CD4-positive, alpha-beta T cell (primary cell): ENCODE measurements around the gene MYOF. TPM values are rescaled to one million over a fixed set of nuclear protein-coding genes. Genes with fewer than 3 reads are reported as not detected.

Source experiments
- ATAC-seq: fragments of 200-7000 bp; cut with Tn5 transposase; one replicate; pipeline ENCODE4 v1.10.0; 2022; ENCODE audit warnings: mild to moderate bottlenecking; ENCODE audit not compliant: poor library complexity
- CTCF ChIA-PET: fragments of 350-600 bp; sonication (Branson Sonifier 250); formaldehyde crosslinking; loops from one replicate; lab custom pipeline; 2021; ENCODE audit warnings: antibody characterized with exemption, inconsistent platforms; lab: Charles Lee
- POLR2A ChIA-PET: fragments of 350-600 bp; sonication (Branson Sonifier 250); formaldehyde crosslinking; loops from one replicate; lab custom pipeline; 2021; ENCODE audit warnings: antibody characterized with exemption, inconsistent platforms; lab: Charles Lee
- DNase-seq, 14 experiments: peaks; one replicate each; pipeline ENCODE4 v3.0.0-alpha.2; 2013 to 2020; ENCODE audit warnings: mixed read lengths in 2 of 14
- H3K27ac ChIP-seq, 2 donors: one replicate each; pipeline versions ENCODE4 v1.5.1 to v1.7.0; 2013; ENCODE audit warnings: low read length in 2 of 2, low read depth in 1 of 2, mild to moderate bottlenecking in 1 of 2
- H3K27me3 ChIP-seq, 2 experiments: 1 replicate in 1 of 2; 2 replicates in 1 of 2; pipeline versions ENCODE4 v1.6.1 to v1.7.0; 2013; ENCODE audit warnings: low read length in 2 of 2, control low read depth in 1 of 2, mild to moderate bottlenecking in 1 of 2, moderate library complexity in 1 of 2; ENCODE audit not compliant: insufficient read depth in 2 of 2, control insufficient read depth in 1 of 2
- H3K36me3 ChIP-seq: one replicate; pipeline ENCODE4 v1.6.1; 2013; ENCODE audit warnings: low read length, control low read depth; ENCODE audit not compliant: insufficient read depth
- H3K4me1 ChIP-seq: one replicate; pipeline ENCODE4 v1.6.1; 2013; ENCODE audit warnings: low read length, control low read depth; ENCODE audit not compliant: insufficient read depth
- H3K4me3 ChIP-seq: one replicate; pipeline ENCODE4 v1.5.1; 2013; ENCODE audit warnings: mild to moderate bottlenecking, low read length, moderate library complexity
- H3K9me3 ChIP-seq, 2 experiments: 1 replicate in 1 of 2; 2 replicates in 1 of 2; pipeline versions ENCODE4 v1.6.1 to v1.7.0; 2013; ENCODE audit warnings: low read length in 2 of 2, mild to moderate bottlenecking in 2 of 2, control low read depth in 1 of 2, moderate library complexity in 1 of 2; ENCODE audit not compliant: control insufficient read depth in 1 of 2, insufficient read depth in 1 of 2
- H3K27ac Mint-ChIP-seq: one replicate; pipeline ENCODE4 v1.8.0; 2020; ENCODE audit warnings: mixed read lengths
- H3K27me3 Mint-ChIP-seq: one replicate; pipeline ENCODE4 v1.8.0; 2021; ENCODE audit warnings: mixed read lengths
- H3K36me3 Mint-ChIP-seq: one replicate; pipeline ENCODE4 v1.8.0; 2021; ENCODE audit warnings: low read depth, mixed read lengths
- H3K4me1 Mint-ChIP-seq: one replicate; pipeline ENCODE4 v1.8.0; 2021; ENCODE audit warnings: low read depth, mixed read lengths
- H3K4me3 Mint-ChIP-seq: one replicate; pipeline ENCODE4 v1.8.0; 2020; ENCODE audit warnings: mild to moderate bottlenecking, mixed read lengths
- H3K9me3 Mint-ChIP-seq: one replicate; pipeline ENCODE4 v1.8.0; 2020; ENCODE audit warnings: mixed read lengths
- intact Hi-C, 2 experiments: fragments of 100-400 bp; cut with DNase I in 1 of 2; cut with micrococcal nuclease in 1 of 2; formaldehyde crosslinking; loops; one replicate each; pipeline versions ENCODE4 v1.15.1 to v1.9.0; 2023 to 2025; cut with DNase I, micrococcal nuclease
- total RNA-seq, 174 experiments: library from RNA in 2 of 174; stranded (reverse) in 2 of 174; gene quantifications; one replicate each; pipeline ENCODE4 v1.2.3 and lab custom pipeline; 2021 to 2026
- TF ChIP-seq, protein P1 (sequence below): fragments of 200-600 bp; IDR thresholded peaks from one replicate; pipeline ENCODE4 v1.8.0; 2022; ENCODE audit warnings: antibody characterized with exemption, mild to moderate bottlenecking

Gene MYOF
- total RNA-seq, 2 experiments from 2014 or later: 0.14 to 0.27 TPM

- Mint-ChIP-seq H3K27me3 (peaks cover 8% of the 10 kb centered on the region), H3K4me1 (peaks cover 4% of the 10 kb centered on the region), H3K36me3 (no peaks in the 10 kb centered on the region), H3K4me3 (no peak overlapping the region), H3K9me3 (no peaks in the 10 kb centered on the region), H3K27ac (no peak overlapping the region)
- intact Hi-C loops: no loop called here
- peaks cover 4% of the 10 kb centered on the region for H3K4me1 ChIP-seq
- H3K27me3 ChIP-seq: no peaks in the 10 kb centered on the region
- H3K36me3 ChIP-seq: no peaks in the 10 kb centered on the region
- H3K27ac ChIP-seq: no peak overlapping the region
- TF ChIP-seq, protein P1, sequence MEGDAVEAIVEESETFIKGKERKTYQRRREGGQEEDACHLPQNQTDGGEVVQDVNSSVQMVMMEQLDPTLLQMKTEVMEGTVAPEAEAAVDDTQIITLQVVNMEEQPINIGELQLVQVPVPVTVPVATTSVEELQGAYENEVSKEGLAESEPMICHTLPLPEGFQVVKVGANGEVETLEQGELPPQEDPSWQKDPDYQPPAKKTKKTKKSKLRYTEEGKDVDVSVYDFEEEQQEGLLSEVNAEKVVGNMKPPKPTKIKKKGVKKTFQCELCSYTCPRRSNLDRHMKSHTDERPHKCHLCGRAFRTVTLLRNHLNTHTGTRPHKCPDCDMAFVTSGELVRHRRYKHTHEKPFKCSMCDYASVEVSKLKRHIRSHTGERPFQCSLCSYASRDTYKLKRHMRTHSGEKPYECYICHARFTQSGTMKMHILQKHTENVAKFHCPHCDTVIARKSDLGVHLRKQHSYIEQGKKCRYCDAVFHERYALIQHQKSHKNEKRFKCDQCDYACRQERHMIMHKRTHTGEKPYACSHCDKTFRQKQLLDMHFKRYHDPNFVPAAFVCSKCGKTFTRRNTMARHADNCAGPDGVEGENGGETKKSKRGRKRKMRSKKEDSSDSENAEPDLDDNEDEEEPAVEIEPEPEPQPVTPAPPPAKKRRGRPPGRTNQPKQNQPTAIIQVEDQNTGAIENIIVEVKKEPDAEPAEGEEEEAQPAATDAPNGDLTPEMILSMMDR: no peak
- no peak overlapping the region for H3K4me3 ChIP-seq
- DNase-seq (no peak), ATAC-seq (no peak)
- ChIA-PET CTCF (no interaction called here), POLR2A (interaction anchor here (1.1 kb wide), 1 partner anchor 112 kb away, joined by 4 read pairs; the partner anchor contains the start of gene MYOF)
- H3K9me3 ChIP-seq: no peaks in the 10 kb centered on the region
Observed at GRCh38 chr10:93369588-93370164, 112.5 kb downstream of the MYOF start.

GRCh38 chr10:93368210-93368609 is 113.9 kb downstream of the MYOF start:
- Histone ChIP-seq H3K4me1 (peaks cover 7% of the 10 kb centered on the region), H3K27ac (no peak overlapping the region), H3K4me3 (no peak overlapping the region), H3K27me3 (no peaks in the 10 kb centered on the region), H3K9me3 (no peaks in the 10 kb centered on the region), H3K36me3 (no peaks in the 10 kb centered on the region)
- DNase-seq (no peak), ATAC-seq (no peak)
- intact Hi-C loops: no loop called here
- peaks cover 4% of the 10 kb centered on the region for H3K4me1 Mint-ChIP-seq
- POLR2A ChIA-PET: interaction anchor here (0.7 to 1.1 kb wide), 2 partner anchors 114 to 138 kb away, joined by 4 read pairs; partner anchors contain the start of gene MYOF
- H3K9me3 Mint-ChIP-seq: no peaks in the 10 kb centered on the region
- no peak overlapping the region for H3K27ac Mint-ChIP-seq
- CTCF ChIA-PET: interaction anchor here (1.0 kb wide), 1 partner anchor 114 kb away, joined by 4 read pairs; the partner anchor contains the start of gene MYOF
- H3K36me3 Mint-ChIP-seq: no peaks in the 10 kb centered on the region
- no peaks in the 10 kb centered on the region for H3K27me3 Mint-ChIP-seq
- H3K4me3 Mint-ChIP-seq: no peak overlapping the region
- TF ChIP-seq, protein P1: no peak

DNA sequence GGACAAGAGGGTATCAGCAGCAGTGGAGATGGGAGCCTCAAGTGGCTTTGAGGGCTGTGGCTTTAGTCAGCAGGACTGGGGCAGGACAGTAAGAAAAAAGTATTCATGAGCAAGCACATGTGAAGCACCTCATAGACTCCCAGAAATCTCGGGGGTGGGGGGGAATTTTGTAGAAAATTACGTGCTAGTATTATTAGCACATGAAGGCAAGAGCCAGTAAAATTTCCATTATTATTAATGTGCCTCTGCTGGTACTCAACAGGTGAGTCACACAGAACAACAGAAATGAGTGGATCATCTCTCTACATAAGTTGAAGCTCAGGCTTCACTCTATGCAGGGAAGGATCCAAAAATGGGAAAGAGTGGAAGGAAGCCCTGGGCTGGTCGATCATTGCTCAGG is 114.5 kb downstream of the MYOF start:
- no peaks in the 10 kb centered on the region for H3K36me3 Mint-ChIP-seq
- TF ChIP-seq, protein P1: no peak
- no peak for ATAC-seq
- peaks cover 4% of the 10 kb centered on the region for H3K4me1 Mint-ChIP-seq
- Histone ChIP-seq H3K27ac (no peak overlapping the region), H3K36me3 (no peaks in the 10 kb centered on the region), H3K4me1 (peaks cover 7% of the 10 kb centered on the region), H3K27me3 (no peaks in the 10 kb centered on the region), H3K4me3 (no peak overlapping the region), H3K9me3 (no peaks in the 10 kb centered on the region)
- H3K9me3 Mint-ChIP-seq: no peaks in the 10 kb centered on the region
- no peak for DNase-seq
- H3K27me3 Mint-ChIP-seq: no peaks in the 10 kb centered on the region
- CTCF ChIA-PET: no interaction called here
- POLR2A ChIA-PET: no interaction called here
- H3K4me3 Mint-ChIP-seq: no peak overlapping the region
- H3K27ac Mint-ChIP-seq: no peak overlapping the region
- intact Hi-C loops: no loop called here
